ENCODE measurements around the gene TBPL1.

Gene TBPL1

DNA sequence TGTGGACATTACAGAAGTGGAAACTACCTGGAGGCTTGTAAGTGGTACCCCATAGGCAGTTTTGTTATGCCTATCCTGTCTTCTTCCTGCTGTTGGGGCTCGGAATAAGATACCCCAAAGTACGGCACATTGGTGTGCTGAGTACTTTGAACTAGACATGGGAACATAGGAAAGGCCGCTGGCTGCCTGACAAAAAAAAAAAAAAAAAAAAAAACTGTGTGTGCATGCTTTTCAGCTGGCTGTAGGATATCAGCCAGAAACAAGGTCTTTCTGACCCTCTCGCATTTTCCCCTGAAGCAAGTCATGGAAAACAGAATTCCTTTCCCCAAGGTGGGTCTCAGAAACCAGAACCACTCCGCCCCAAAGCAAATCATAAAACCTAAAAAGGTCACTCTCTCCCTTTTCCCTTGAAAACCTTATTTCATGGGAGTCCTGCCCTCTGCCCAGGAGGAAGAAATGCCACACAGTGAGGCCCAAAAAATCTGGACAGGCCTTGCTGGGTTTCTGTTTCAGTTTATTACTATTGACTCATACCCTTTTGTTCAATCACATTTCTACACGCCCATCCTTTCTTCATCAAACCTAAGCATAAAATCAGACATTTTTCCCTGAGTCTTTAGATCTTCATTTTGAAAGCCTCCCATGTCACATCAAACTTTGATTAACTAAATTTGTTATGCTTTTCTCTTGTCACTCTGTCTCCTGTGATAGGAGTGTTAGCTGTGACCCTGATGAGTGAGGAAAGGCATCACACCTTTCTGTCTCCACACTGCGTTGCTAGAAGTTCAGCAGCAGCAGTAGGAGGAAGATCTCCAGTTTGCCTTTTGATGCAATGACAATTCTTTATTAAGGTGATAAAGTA is 82.2 kb downstream of the TBPL1 start:
- no peak overlapping the region for H3K4me3 Mint-ChIP-seq
- no peak for DNase-seq

DNA sequence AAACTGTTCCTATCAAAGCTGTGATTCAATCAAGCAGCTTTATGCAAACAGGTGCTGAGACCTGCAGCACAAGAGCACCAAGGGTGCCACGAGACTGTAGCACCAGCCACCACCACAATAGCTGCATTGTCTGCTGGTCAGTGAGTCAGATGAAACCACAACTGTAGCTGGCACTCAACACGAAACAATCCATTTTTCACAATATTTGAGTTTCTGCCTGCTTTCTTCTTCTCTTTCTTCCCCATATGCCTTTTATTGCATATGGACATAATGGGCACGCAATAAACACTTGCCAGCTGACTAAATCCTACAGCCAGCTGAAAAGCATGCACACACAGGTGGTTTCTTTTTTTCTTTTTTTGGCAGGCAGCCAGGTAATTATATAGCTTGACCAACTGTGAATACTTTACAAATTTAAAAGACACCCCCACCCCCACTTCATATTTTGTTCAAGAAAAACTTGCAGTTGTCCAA is 82.8 kb downstream of the TBPL1 start:
- Mint-ChIP-seq H3K4me3 (no peak overlapping the region), H3K9me3 (no peaks in the 10 kb centered on the region), H3K27ac (peak overlapping the region in 1 of 2 donors; percentile 71), H3K36me3 (ENCODE audit: insufficient read depth) (no peaks in the 10 kb centered on the region), H3K27me3 (no peaks in the 10 kb centered on the region), H3K4me1 (ENCODE audit: low read depth in 2 of 2) (peaks cover 7 to 8% of the 10 kb centered on the region in 2 donors)
- DNase-seq (no peak), ATAC-seq (replicated peaks) (peak; percentile 56)

More for the DNA sequence above, 82.2 kb downstream of the TBPL1 start:
- Mint-ChIP-seq H3K27me3 (no peaks in the 10 kb centered on the region), H3K36me3 (ENCODE audit: insufficient read depth) (no peaks in the 10 kb centered on the region), H3K4me1 (ENCODE audit: low read depth in 2 of 2) (peaks cover 7 to 8% of the 10 kb centered on the region in 2 donors), H3K27ac (peak overlapping the region in 1 of 2 donors; percentile 71), H3K9me3 (no peaks in the 10 kb centered on the region)
- ATAC-seq (replicated peaks) = no peak

DNA sequence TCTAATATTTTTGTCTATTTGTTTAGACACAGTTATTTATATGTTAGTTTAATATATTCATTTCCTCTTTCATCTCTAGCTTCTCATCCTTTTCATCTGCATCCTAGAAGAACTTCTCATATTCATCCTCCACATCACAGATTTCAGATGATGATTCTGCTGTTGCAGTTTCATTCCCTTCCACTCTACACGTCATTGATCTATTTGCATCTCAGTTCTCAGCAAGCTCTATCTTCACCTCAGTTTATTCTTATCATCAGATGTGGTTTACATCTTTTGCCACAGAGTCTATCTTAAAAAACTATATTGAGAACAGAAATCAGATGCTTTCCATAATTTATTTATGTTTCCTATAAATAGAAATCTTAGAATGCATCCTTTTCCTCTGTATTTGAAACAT is 86.1 kb downstream of the TBPL1 start:
- H3K27me3 Mint-ChIP-seq = peaks cover 16 to 21% of the 10 kb centered on the region in 2 donors
- H3K9me3 Mint-ChIP-seq = no peaks in the 10 kb centered on the region
- H3K4me1 Mint-ChIP-seq (ENCODE audit: low read depth in 2 of 2) = peaks cover 7 to 8% of the 10 kb centered on the region in 2 donors
- no peak overlapping the region for H3K27ac Mint-ChIP-seq
- DNase-seq (no peak), ATAC-seq (replicated peaks) (no peak)
- H3K36me3 Mint-ChIP-seq (ENCODE audit: insufficient read depth) = no peaks in the 10 kb centered on the region
- H3K4me3 Mint-ChIP-seq = no peak overlapping the region

Measured in effector memory CD8-positive, alpha-beta T cell (primary cell).